Measurements from ENCODE around the gene ZFR.
A peak's percentile ranks its signal among the peaks of the same experiment; 100 is the strongest.
"Not testable (repeated sequence)": the region's sequence is repeated elsewhere in the genome, so short reads cannot be mapped to it uniquely, and the experiment has no call there.

ZFR gene

GRCh38 chr5:32444431-32445286 is at the start of gene ZFR:
Gene ZFR (minus strand): TSS chr5:32444740. CDS start chr5:32444658, 82 bp downstream.
- peak; percentile 89 for DNase-seq (ENCODE audit: low read depth)

- DNase-seq (ENCODE audit: low read depth), result no peak
Observed at GRCh38 chr5:32490972-32491557, 46.5 kb upstream of the ZFR start.

GRCh38 chr5:32489791-32490562 is 45.4 kb upstream of the ZFR start:
- peak; percentile 56 for DNase-seq (ENCODE audit: low read depth)

- DNase-seq (ENCODE audit: low read depth), result no peak
Observed at GRCh38 chr5:32487424-32487823, 42.9 kb upstream of the ZFR start.

GRCh38 chr5:32487008-32487407 is 42.5 kb upstream of the ZFR start:
- DNase-seq (ENCODE audit: low read depth), result no peak

- DNase-seq (ENCODE audit: low read depth), result no peak
Observed at GRCh38 chr5:32482193-32482592, 37.7 kb upstream of the ZFR start.

GRCh38 chr5:32479096-32479495 is 34.6 kb upstream of the ZFR start:
- DNase-seq (ENCODE audit: low read depth), result no peak

GRCh38 chr5:32476891-32477290 is 32.4 kb upstream of the ZFR start:
- DNase-seq (ENCODE audit: low read depth), result no peak

- no peak for DNase-seq (ENCODE audit: low read depth)
Observed at GRCh38 chr5:32475334-32476097, 31.0 kb upstream of the ZFR start.

GRCh38 chr5:32474209-32474854 is 29.8 kb upstream of the ZFR start:
- DNase-seq (ENCODE audit: low read depth), result no peak

GRCh38 chr5:32473072-32473471 is 28.5 kb upstream of the ZFR start:
- DNase-seq (ENCODE audit: low read depth), result no peak

- DNase-seq (ENCODE audit: low read depth), result no peak
Observed at GRCh38 chr5:32471784-32472183, 27.2 kb upstream of the ZFR start.

- no peak for DNase-seq (ENCODE audit: low read depth)
Observed at GRCh38 chr5:32465076-32465475, 20.5 kb upstream of the ZFR start.

- DNase-seq (ENCODE audit: low read depth), result peak; percentile 50
Observed at GRCh38 chr5:32462618-32463017, 18.1 kb upstream of the ZFR start.

GRCh38 chr5:32461441-32462120 is 17.0 kb upstream of the ZFR start:
- no peak for DNase-seq (ENCODE audit: low read depth)

GRCh38 chr5:32460702-32461101 is 16.2 kb upstream of the ZFR start:
- no peak for DNase-seq (ENCODE audit: low read depth)

GRCh38 chr5:32458880-32459495 is 14.4 kb upstream of the ZFR start:
- no peak for DNase-seq (ENCODE audit: low read depth)

- DNase-seq (ENCODE audit: low read depth), result no peak
Observed at GRCh38 chr5:32455311-32455710, 10.8 kb upstream of the ZFR start.

GRCh38 chr5:32454821-32455220 is 10.3 kb upstream of the ZFR start:
- no peak for DNase-seq (ENCODE audit: low read depth)

GRCh38 chr5:32453916-32454315 is 9.4 kb upstream of the ZFR start:
- no peak for DNase-seq (ENCODE audit: low read depth)

GRCh38 chr5:32452316-32452715 is 7.8 kb upstream of the ZFR start:
- not testable (repeated sequence) for DNase-seq (ENCODE audit: low read depth)

All from activated T-cell treated with anti-CD3 and anti-CD28 coated beads for 24 hours (primary cell).